ENCODE data around the gene CHMP6.

- TF ChIP-seq POLR2AphosphoS5 (IDR thresholded peaks at IDR 0.05) (peak in 1 of 3 donors; percentile 43), CTCF (IDR thresholded peaks at IDR 0.05) (peak in 3 of 7 experiments; percentile 8 to 41 (median 8))
Observed at GRCh38 chr17:80991645-80992076, at the start of gene CHMP6.
